ENCODE data around the gene PRKAA1.

- TF ChIP-seq CTCF (IDR thresholded peaks at IDR 0.05) (no peak), POLR2A (IDR thresholded peaks at IDR 0.05) (no peak), EP300 (IDR thresholded peaks at IDR 0.05) (no peak)
These were observed 22.1 kb downstream of the PRKAA1 start for GRCh38 chr5:40775846-40776657.

Data from tibial nerve (tissue), 4 donors.